22Rv1 (cell line): Measurements from ENCODE around the gene KCNQ4.

Source experiments
- CTCF ChIP-seq: fragments of 450-650 bp; IDR thresholded peaks from 2 replicates; pipeline ENCODE4 v1.5.1; 2017; ENCODE audit warnings: mild to moderate bottlenecking
- ZFX ChIP-seq: fragments of 450-650 bp; IDR thresholded peaks from 2 replicates; pipeline ENCODE4 v1.6.1; 2017; ENCODE audit warnings: antibody characterized with exemption, borderline replicate concordance

GRCh38 chr1:40806731-40807695, 23.4 kb downstream of the KCNQ4 start:
- no peak for TF ChIP-seq CTCF
- TF ChIP-seq ZFX, result no peak
